ENCODE measurements around the gene MFNG. TPM values are rescaled to one million over a fixed set of nuclear protein-coding genes. Genes with fewer than 3 reads are reported as not detected.

Gene MFNG
- polyA plus RNA-seq, 3 donors = 5.1 to 20.5 (median 19.0) TPM

- WGBS, 3 donors = 31 to 62% (median 48%) methylated on average over 5 of the region's 5 CpGs
- H3K27ac ChIP-seq (ENCODE audit: low read depth, low read length) = no peak overlapping the region
Measured at GRCh38 chr22:37462436-37462835, 23.7 kb downstream of the MFNG start.

GRCh38 chr22:37461961-37462360 is 24.2 kb downstream of the MFNG start:
- 34 to 45% (median 34%) methylated on average over 6 of the region's 6 CpGs for WGBS, 3 donors
- H3K27ac ChIP-seq (ENCODE audit: low read depth, low read length) = no peak overlapping the region

- no peak overlapping the region for H3K27ac ChIP-seq (ENCODE audit: low read depth, low read length)
- WGBS, 3 donors = 77 to 91% (median 88%) methylated on average over 3 of the region's 3 CpGs
Measured at GRCh38 chr22:37460684-37461083, 25.5 kb downstream of the MFNG start.

DNA sequence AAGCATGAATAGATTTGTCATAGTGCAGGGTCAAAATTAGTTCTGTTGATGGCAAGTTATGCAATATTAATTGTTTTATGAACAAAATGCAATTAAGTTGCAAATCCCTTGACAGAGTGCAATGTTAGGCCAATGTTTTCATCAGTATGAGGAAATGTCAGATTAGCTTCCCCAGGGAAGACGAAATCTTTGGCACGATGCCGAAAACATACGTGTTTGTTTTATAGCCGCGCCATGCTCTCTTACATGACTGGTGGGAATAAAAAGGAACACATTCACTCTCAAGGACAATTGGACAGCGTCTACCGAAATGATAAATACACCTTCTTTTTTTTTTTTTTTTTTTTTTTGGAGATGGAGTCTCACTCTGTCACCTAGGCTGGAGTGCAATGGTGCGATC is 27.0 kb downstream of the MFNG start:
- WGBS, 3 donors = 28 to 72% (median 61%) methylated on average over 9 of the region's 9 CpGs
- no peak overlapping the region for H3K27ac ChIP-seq (ENCODE audit: low read depth, low read length)

- WGBS, 3 donors = 42 to 52% (median 42%) methylated on average over 4 of the region's 4 CpGs
Measured at GRCh38 chr22:37457093-37457893, 28.9 kb downstream of the MFNG start.

DNA sequence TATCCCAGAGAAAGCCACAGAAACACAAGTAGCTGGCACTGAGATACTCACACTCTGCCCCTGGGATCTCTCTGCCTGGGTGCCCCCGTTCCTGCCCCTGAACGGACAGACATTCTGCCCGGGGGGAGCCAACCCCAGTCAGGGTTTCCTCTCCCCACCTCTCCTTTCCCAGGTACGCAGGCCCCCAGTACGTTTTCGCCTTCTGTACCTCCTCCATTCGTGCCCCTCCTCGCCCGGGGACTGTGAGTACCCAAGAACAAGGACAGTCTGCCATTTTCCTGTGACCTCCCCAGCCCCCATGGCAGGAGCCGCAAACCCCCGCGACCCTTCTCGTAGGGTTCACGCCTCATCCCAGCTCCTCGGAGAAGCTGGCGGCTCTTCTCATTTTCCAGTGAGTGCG is 29.8 kb downstream of the MFNG start:
- H3K27ac ChIP-seq (ENCODE audit: low read depth, low read length) = no peak overlapping the region
- 66 to 82% (median 78%) methylated on average over 17 of the region's 17 CpGs for WGBS, 3 donors

More at GRCh38 chr22:37457093-37457893, 28.9 kb downstream of the MFNG start:
- no peak overlapping the region for H3K27ac ChIP-seq (ENCODE audit: low read depth, low read length)

DNA sequence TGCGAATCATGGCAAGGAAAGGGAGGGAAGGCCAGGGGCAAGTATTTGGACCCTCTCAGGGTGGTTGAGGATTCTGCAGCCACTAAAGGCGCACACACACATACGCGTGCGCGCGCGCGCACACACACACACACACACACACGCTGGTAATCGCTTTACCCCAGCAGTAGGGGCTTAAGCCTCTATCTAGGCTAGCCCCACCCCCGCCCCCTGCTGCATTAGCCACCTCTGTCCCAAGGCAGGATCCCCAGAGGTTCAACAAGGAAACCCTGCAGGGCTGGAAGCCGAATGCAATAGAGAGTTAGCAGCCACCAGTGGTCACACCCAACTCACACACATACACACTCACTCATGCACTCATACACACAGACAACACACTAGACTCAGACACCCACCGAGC is 30.3 kb downstream of the MFNG start:
- no peak overlapping the region for H3K27ac ChIP-seq (ENCODE audit: low read depth, low read length)
- WGBS, 3 donors = 63 to 84% (median 76%) methylated on average over 14 of the region's 14 CpGs

DNA sequence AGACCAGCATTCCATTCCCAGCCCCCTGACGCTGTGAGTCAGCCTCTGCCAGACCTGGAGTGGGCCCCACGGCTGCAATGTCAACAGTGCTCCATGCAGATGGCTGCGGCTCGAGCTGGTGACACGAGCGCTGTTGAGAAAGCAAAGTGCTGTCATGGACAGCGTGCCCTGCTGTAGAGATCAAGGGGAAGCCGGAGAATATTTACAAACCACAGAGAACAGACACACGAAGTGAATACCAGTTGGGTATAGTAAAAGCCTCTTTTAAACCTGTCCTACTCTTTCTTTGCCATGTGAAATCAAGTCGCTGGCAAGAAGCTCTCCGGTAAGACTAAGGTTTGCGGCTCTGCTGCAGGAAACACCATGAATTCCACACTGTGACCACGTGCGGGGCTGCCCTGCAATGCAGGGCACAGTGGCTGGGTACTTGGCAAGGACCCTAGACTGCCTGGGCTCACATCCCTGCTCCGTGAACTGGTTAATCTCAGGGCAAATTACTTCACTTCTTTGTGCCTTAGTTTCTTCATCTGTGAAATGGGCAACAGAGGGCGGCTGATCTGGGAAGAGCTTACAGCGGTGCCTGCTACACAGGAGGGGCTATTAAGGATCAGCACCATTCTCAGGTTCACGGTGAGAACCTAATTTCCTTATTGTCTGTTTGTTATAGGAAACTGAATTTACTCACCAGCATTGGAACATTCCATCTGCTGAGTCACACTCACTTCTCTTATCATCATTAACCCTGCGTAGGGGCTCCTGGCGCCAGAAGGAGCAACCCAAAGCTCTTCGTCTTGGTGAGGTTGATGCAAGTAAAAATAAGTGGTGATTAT is 31.1 kb downstream of the MFNG start:
- WGBS, 3 donors = 27 to 54% (median 47%) methylated on average over 21 of the region's 21 CpGs
- H3K27ac ChIP-seq (ENCODE audit: low read depth, low read length) = no peak overlapping the region

DNA sequence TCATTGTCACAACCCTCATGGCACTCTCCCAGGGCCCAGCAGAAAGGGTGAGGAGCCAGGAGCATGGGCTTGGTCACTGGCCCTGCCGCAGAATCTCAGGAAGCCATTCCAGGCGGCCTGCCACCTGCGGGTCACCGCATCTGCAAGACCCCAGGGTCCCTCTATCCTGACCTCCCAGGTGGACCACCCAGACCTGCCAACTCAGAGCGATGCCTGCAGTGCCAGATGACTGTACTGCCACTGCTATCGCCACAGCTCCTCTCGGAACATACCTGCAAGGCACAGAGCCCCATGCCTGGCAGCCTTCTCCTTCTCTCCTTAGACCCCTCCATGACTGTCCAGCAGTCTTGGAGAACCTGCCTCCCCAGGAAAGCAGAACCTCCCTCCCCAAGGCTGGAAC is 32.5 kb downstream of the MFNG start:
- WGBS, 3 donors = 90 to 98% (median 93%) methylated on average over 6 to 7 of the region's 7 CpGs
- H3K27ac ChIP-seq (ENCODE audit: low read depth, low read length) = no peak overlapping the region

DNA sequence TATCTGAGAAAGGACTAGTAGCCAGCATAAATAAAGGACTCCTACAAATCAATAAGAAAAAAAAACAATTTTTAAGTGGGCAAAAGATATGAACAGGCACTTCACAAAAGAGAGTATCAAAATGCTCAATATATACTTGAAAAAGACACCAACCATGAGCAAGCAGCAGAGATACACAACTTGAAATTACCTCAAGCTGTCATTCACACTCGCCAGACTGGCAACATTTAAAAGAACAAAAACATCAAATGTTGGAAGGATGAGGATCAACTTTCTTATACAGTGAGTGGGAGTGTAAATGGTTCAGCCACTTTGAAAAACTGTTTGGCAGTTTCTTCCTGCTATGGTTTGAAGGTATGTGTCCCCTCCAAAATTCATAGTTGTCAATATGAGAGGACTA is 35.0 kb downstream of the MFNG start:
- H3K27ac ChIP-seq (ENCODE audit: low read depth, low read length) = no peak overlapping the region
- 36 to 91% (median 46%) methylated on average over 1 of the region's 1 CpG for whole genome bisulfite sequencing, 3 donors

DNA sequence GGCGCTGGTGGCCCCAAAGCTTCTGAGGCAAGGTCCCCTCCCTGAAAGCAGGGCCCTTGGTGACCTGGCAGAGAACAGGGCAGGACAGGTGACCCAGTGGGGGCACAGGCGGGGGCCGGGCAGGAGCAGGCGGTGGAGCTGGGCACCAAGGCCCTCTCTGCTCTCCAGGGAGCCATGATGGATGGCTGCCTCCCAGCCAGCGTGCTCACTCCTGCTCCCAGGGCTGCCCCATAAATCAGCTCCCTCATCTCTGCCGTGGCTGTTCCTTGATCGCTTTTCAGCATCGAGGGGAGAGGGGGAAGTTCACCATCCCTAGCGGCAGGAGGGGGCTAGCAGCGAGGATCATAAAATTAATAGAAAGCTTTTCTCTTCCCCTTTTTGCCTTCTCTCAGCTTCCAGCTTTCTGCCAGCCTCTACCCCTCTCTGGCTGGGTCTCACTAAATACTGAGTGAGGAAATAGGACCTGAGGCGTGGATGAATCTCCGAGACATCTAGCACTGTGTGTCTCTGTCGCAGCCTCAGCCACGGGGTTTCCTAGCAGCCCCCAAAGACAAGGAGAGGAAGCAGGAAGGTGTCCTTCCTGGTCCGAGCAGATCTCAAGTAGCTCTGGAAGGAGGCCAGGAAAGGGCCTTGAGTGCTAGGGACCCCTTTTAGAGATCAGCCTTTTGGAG is 36.7 kb downstream of the MFNG start:
- H3K27ac ChIP-seq (ENCODE audit: low read depth, low read length) = no peak overlapping the region
- 35 to 65% (median 39%) methylated on average over 14 to 15 of the region's 15 CpGs for WGBS, 3 donors

DNA sequence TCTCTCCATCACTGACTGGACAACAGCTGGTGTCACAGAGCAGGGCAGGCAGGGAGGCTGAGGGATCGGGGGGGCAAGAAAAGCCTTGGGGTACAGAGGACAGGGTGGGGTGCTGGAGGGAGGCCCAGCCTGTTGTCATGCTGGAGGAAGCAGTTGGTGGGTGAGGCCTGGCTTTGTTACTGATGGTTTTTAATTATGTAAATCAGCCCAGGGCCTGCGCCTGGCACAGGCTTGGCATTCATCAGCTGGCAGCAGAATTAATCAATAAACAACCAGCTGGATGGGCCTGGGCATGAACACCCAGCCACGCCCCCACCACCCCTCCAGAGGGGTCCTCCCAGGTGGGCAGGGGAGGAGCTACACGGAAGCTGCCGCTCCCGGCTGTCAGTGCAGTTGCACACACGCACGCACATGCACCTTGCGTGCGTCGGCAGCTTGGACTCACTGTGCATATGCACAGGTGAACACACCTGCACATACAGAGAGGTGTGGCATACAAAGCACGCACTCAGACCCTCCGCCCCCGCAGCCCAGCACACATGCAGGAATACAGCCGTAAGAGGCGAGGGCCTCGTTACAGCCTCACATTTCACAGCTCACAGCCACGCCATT is 37.6 kb downstream of the MFNG start:
- WGBS, 3 donors = 62 to 88% (median 77%) methylated on average over 18 of the region's 18 CpGs
- H3K27ac ChIP-seq (ENCODE audit: low read depth, low read length) = no peak overlapping the region

- H3K27ac ChIP-seq (ENCODE audit: low read depth, low read length) = no peak overlapping the region
- 78 to 91% (median 84%) methylated on average over 9 of the region's 9 CpGs for WGBS, 3 donors
Measured at GRCh38 chr22:37445501-37445900, 40.7 kb downstream of the MFNG start.

GRCh38 chr22:37443977-37444376 is 42.2 kb downstream of the MFNG start:
- WGBS, 3 donors = 51 to 85% (median 77%) methylated on average over 7 of the region's 7 CpGs
- H3K27ac ChIP-seq (ENCODE audit: low read depth, low read length) = no peak overlapping the region

- WGBS, 3 donors = 80 to 92% (median 89%) methylated on average over 7 of the region's 7 CpGs
- H3K27ac ChIP-seq (ENCODE audit: low read depth, low read length) = no peak overlapping the region
Measured at GRCh38 chr22:37443086-37443485, 43.1 kb downstream of the MFNG start.

- WGBS, 3 donors = 64 to 86% (median 70%) methylated on average over 2 of the region's 2 CpGs
- H3K27ac ChIP-seq (ENCODE audit: low read depth, low read length) = no peak overlapping the region
Measured at GRCh38 chr22:37442537-37442936, 43.6 kb downstream of the MFNG start.

- WGBS, 3 donors = 47 to 69% (median 63%) methylated on average over 8 of the region's 8 CpGs
- no peak overlapping the region for H3K27ac ChIP-seq (ENCODE audit: low read depth, low read length)
Measured at GRCh38 chr22:37442135-37442534, 44.0 kb downstream of the MFNG start.

DNA sequence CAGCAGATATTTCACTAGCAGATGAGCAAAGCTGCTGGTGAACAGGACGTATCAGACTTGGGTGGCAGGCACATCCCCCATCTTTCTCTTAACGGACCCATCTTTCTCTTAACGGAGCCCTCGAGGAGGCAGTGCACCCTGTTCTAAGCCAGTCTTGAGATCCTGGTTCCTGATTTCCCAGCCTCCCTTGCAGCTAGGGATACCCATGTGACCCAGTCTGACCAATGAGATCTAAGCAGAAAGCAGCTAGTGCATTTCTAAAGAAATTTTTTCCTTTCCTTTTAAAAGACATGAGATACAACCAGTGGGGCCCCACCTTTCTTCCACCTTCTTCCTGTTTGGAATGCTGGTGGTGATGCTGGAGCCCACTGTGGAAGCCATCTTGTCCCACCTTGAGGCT is 45.3 kb downstream of the MFNG start:
- 83 to 86% (median 85%) methylated on average over 4 of the region's 4 CpGs for WGBS, 3 donors
- H3K27ac ChIP-seq (ENCODE audit: low read depth, low read length) = no peak overlapping the region

- no peak overlapping the region for H3K27ac ChIP-seq (ENCODE audit: low read depth, low read length)
- 67 to 79% (median 73%) methylated on average over 5 of the region's 5 CpGs for WGBS, 3 donors
Measured at GRCh38 chr22:37439347-37439746, 46.8 kb downstream of the MFNG start.
